ENCODE data around the gene PNMT. TPM values are rescaled to one million over a fixed set of nuclear protein-coding genes. Genes with fewer than 3 reads are reported as not detected.
A peak's percentile ranks its signal among the peaks of the same experiment; 100 is the strongest.

PNMT gene
- total and polyA plus RNA-seq, 2 of the 13 experiments (the other 11 are each of a cell fraction or from before 2014, with no cell fraction given) = 0.25 TPM; not detected in 1

DNA sequence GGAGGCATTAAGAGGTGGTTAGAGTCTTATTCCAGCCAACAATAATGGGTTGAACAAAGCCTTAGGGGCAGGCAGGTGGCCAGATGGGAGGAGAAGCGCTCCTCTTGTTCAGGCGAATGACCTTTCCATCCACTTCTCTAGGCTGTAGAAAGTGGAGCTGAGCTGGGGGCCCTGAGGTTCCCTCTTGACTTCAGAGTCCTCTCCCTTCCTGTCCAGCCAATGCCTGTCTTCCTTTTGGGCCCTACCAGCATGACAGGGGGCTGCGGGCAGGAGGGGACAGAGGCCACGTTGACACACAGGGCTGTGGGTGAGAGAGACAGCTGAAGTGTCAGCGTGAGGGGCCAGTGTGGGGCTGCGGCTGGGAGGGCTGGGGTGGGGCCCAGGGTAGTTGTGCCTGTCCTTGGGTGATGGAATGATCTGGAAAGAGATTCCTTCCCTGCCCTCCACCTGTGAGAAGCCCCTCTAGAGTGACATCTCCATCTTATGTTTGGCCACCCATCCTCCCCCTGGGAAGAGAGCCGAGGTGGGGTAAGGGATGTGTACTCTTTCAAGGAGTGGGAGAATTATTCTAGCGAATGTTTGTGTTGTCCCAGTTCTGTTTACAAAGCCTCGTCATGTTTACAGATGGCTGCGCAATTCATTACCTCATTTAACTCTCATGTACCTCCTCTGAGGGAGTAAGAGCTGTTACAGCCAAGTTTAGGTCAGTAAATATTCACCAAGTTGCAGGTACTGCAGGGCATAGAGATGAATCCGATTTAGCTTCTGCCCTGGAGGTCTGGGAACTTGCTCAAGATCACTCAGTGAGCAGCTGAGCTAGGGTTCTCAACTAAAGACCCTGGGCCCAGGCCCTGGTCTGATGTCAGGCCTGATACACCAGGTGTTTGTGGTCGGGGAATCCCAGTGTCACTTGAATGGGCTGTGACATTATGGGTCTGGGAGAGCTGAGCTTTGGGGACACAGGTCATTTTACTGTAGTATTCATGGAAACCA, 34.9 kb downstream of the PNMT start (continued):
- TF ChIP-seq, protein P1, sequence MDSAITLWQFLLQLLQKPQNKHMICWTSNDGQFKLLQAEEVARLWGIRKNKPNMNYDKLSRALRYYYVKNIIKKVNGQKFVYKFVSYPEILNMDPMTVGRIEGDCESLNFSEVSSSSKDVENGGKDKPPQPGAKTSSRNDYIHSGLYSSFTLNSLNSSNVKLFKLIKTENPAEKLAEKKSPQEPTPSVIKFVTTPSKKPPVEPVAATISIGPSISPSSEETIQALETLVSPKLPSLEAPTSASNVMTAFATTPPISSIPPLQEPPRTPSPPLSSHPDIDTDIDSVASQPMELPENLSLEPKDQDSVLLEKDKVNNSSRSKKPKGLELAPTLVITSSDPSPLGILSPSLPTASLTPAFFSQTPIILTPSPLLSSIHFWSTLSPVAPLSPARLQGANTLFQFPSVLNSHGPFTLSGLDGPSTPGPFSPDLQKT (CRISPR knock-in tag; IDR thresholded peaks at IDR 0.05; ENCODE audit: borderline replicate concordance) = no peak
- TF ChIP-seq MLLT10 (CRISPR knock-in tag; IDR thresholded peaks at IDR 0.05) (no peak), FOXO1 (CRISPR knock-in tag; IDR thresholded peaks at IDR 0.05) (peak; percentile 42; the same call in 1 of the 2 replicates), ZNF792 (CRISPR knock-in tag; IDR thresholded peaks at IDR 0.05) (no peak), NFIB (CRISPR knock-in tag; IDR thresholded peaks at IDR 0.05; ENCODE audit: borderline replicate concordance) (no peak), ZBTB7A (CRISPR knock-in tag; IDR thresholded peaks at IDR 0.05) (peak; percentile 89), ZFYVE20 (CRISPR knock-in tag; IDR thresholded peaks at IDR 0.05; ENCODE audit: borderline replicate concordance, low read depth) (no peak), KDM1A (CRISPR knock-in tag; IDR thresholded peaks at IDR 0.05) (no peak), HDAC2 (CRISPR knock-in tag; IDR thresholded peaks at IDR 0.05) (no peak; the same call in none of the 2 replicates), MED13 (CRISPR knock-in tag; IDR thresholded peaks at IDR 0.05) (no peak)
- TF ChIP-seq, protein P2, sequence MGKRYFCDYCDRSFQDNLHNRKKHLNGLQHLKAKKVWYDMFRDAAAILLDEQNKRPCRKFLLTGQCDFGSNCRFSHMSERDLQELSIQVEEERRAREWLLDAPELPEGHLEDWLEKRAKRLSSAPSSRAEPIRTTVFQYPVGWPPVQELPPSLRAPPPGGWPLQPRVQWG (CRISPR knock-in tag; IDR thresholded peaks at IDR 0.05; ENCODE audit: borderline replicate concordance, low read depth) = no peak
- TF ChIP-seq, protein P3, sequence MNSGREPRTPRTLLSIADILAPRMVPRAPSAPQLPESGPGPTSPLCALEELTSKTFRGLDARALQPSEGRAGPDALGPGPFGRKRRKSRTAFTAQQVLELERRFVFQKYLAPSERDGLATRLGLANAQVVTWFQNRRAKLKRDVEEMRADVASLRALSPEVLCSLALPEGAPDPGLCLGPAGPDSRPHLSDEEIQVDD (CRISPR knock-in tag; IDR thresholded peaks at IDR 0.05; ENCODE audit: borderline replicate concordance) = no peak
- TF ChIP-seq, protein P4, sequence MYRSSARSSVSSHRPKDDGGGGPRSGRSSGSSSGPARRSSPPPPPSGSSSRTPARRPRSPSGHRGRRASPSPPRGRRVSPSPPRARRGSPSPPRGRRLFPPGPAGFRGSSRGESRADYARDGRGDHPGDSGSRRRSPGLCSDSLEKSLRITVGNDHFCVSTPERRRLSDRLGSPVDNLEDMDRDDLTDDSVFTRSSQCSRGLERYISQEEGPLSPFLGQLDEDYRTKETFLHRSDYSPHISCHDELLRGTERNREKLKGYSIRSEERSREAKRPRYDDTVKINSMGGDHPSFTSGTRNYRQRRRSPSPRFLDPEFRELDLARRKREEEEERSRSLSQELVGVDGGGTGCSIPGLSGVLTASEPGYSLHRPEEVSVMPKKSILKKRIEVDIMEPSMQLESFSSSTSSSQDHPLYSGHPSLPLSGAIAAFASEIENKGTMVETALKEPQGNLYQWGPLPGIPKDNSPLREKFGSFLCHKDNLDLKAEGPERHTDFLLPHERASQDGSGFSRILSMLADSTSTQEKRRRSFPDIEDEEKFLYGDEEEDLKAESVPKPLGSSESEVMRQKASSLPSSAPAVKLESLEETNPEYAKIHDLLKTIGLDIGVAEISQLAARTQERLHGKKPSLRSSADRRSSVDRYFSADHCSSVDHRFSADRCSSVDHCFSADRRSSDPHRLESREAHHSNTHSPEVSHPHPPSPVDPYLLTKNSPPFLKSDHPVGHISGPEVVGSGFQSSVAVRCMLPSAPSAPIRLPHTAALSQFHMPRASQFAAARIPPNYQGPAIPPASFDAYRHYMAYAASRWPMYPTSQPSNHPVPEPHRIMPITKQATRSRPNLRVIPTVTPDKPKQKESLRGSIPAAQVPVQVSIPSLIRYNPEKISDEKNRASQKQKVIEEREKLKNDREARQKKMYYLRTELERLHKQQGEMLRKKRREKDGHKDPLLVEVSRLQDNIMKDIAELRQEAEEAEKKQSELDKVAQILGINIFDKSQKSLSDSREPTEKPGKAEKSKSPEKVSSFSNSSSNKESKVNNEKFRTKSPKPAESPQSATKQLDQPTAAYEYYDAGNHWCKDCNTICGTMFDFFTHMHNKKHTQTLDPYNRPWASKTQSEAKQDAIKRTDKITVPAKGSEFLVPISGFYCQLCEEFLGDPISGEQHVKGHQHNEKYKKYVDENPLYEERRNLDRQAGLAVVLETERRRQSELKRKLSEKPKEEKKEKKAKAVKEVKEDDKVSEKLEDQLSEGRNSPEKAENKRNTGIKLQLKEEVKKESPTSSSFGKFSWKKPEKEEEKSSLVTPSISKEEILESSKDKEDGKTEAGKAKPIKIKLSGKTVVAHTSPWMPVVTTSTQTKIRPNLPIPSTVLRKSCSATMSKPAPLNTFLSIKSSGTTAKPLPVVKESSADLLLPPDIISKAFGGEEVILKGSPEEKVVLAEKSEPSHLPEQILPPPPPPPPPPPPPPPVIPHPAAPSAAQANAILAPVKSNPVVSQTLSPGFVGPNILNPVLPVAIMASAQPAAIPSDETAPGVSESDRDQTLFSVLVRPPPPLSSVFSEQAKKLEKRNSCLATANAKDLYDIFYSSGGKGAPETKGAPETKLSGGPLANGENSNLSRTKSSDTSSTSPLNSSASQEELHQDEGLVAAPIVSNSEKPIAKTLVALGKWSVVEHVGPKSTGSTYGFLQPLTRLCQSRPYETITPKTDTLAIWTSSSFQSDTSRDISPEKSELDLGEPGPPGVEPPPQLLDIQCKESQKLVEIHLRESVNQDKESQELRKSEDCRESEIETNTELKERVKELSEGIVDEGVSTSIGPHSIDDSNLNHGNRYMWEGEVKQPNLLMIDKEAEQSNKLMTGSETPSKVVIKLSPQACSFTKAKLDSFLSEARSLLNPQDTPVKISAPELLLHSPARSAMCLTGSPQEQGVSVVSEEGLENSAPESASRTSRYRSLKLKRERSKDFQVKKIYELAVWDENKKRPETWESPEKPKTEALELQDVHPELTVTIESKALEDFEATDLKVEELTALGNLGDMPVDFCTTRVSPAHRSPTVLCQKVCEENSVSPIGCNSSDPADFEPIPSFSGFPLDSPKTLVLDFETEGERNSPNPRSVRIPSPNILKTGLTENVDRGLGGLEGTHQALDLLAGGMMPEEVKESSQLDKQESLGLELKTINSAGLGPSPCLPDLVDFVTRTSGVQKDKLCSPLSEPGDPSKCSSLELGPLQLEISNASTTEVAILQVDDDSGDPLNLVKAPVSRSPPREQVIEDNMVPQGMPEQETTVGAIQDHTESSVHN (CRISPR knock-in tag; IDR thresholded peaks at IDR 0.05) = peak; percentile 55; the same call in 1 of the 2 replicates
- TF ChIP-seq, protein P5, sequence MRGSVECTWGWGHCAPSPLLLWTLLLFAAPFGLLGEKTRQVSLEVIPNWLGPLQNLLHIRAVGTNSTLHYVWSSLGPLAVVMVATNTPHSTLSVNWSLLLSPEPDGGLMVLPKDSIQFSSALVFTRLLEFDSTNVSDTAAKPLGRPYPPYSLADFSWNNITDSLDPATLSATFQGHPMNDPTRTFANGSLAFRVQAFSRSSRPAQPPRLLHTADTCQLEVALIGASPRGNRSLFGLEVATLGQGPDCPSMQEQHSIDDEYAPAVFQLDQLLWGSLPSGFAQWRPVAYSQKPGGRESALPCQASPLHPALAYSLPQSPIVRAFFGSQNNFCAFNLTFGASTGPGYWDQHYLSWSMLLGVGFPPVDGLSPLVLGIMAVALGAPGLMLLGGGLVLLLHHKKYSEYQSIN (CRISPR knock-in tag; IDR thresholded peaks at IDR 0.05; ENCODE audit: borderline replicate concordance) = no peak
- TF ChIP-seq, protein P6, sequence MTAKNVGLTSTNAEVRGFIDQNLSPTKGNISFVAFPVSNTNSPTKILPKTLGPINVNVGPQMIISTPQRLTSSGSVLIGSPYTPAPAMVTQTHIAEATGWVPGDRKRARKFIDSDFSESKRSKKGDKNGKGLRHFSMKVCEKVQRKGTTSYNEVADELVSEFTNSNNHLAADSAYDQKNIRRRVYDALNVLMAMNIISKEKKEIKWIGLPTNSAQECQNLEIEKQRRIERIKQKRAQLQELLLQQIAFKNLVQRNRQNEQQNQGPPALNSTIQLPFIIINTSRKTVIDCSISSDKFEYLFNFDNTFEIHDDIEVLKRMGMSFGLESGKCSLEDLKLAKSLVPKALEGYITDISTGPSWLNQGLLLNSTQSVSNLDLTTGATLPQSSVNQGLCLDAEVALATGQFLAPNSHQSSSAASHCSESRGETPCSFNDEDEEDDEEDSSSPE (CRISPR knock-in tag; IDR thresholded peaks at IDR 0.05) = no peak
